HepG2 (cell line): Measurements from ENCODE around the gene FIBIN. TPM values are rescaled to one million over a fixed set of nuclear protein-coding genes. Genes with fewer than 3 reads are reported as not detected.

ENCODE experiments used
- ATAC-seq: fragments of 200-7000 bp; cut with Tn5 transposase; 3 replicates; pipeline ENCODE4 v1.9.1; 2020; ENCODE audit warnings: mild to moderate bottlenecking, moderate library complexity
- BruUV-seq: library from RNA; stranded (reverse); fragments of 400-500 nt; replicated peaks from 2 replicates; lab custom pipeline; 2021; lab: Mats Ljungman, UMichigan
- CTCF ChIA-PET: fragments of 300-600 bp; formaldehyde crosslinking; extraction: SDS; loops from one replicate; lab custom pipeline; 2021; ENCODE audit warnings: low total read pairs, inconsistent platforms, low intra/inter-chr PET ratio; lab: Yijun Ruan, JAX
- POLR2A ChIA-PET: fragments of 350-600 bp; sonication (Branson Sonifier 250); formaldehyde crosslinking; loops from one replicate; lab custom pipeline; 2020; ENCODE audit warnings: antibody characterized with exemption, inconsistent platforms; lab: Yijun Ruan, JAX
- DNase-seq: peaks from one replicate; pipeline ENCODE4 v3.0.0-alpha.2; 2015; ENCODE audit warnings: low spot score
- FAIRE-seq: peaks from 3 replicates; lab custom pipeline; 2011; peaks lifted over from hg19 to GRCh38; lab: Jason Lieb, UNC
- H2AFZ ChIP-seq: one replicate; pipeline ENCODE4 v1.6.1; 2011; ENCODE audit warnings: low read length, inconsistent platforms
- H3K27ac ChIP-seq: fragments of 300-600 bp; 3 replicates; pipeline ENCODE4 v1.8.0; 2011; ENCODE audit warnings: mixed run types, mild to moderate bottlenecking, mixed read lengths, low read length, inconsistent platforms; ENCODE audit not compliant: insufficient read depth; ENCODE audit errors: extremely low read length
- H3K27me3 ChIP-seq, 2 experiments: fragments of 200-600 bp in 1 of 2; 2 replicates in 1 of 2; 3 replicates in 1 of 2; pipeline versions ENCODE4 v1.6.0 to v1.8.0; 2011; ENCODE audit warnings: low read length in 2 of 2, mild to moderate bottlenecking in 2 of 2, moderate library complexity in 2 of 2, inconsistent platforms in 1 of 2; ENCODE audit not compliant: insufficient read depth in 2 of 2, control insufficient read depth in 1 of 2
- H3K36me3 ChIP-seq, 2 experiments: fragments of 200-600 bp in 1 of 2; replicated peaks in 1 of 2; 2 replicates in 1 of 2; 3 replicates in 1 of 2; pipeline versions ENCODE4 v1.5.1 to v1.8.0; 2011; ENCODE audit warnings: low read length in 2 of 2, inconsistent platforms in 1 of 2; ENCODE audit not compliant: insufficient read depth in 2 of 2, control insufficient read depth in 1 of 2
- H3K4me1 ChIP-seq: 2 replicates; pipeline ENCODE4 v1.5.1; 2012; ENCODE audit warnings: low read length, inconsistent platforms; ENCODE audit not compliant: insufficient read depth
- H3K4me2 ChIP-seq: 2 replicates; pipeline ENCODE4 v1.6.0; 2011; ENCODE audit warnings: low read depth, low read length, inconsistent platforms
- H3K4me3 ChIP-seq, 3 experiments: fragments of 200-600 bp in 1 of 3; sonication (generic), shearing (Covaris generic) in 1 of 3; replicated peaks in 1 of 3; 2 replicates each; pipeline ENCODE4 v1.5.1; 2011 to 2016; ENCODE audit warnings: low read length in 3 of 3, inconsistent platforms in 2 of 3, low read depth in 2 of 3, mild to moderate bottlenecking in 2 of 3, control low read depth in 1 of 3, mixed read lengths in 1 of 3; ENCODE audit not compliant: insufficient read depth in 1 of 3
- H3K79me2 ChIP-seq: one replicate; pipeline ENCODE4 v1.6.1; 2011; ENCODE audit warnings: low read length, inconsistent platforms; ENCODE audit not compliant: insufficient read depth
- H3K9ac ChIP-seq: 2 replicates; pipeline ENCODE4 v1.6.0; 2011; ENCODE audit warnings: mild to moderate bottlenecking, low read depth, low read length, inconsistent platforms; ENCODE audit not compliant: insufficient read depth
- H3K9me3 ChIP-seq: 2 replicates; pipeline ENCODE4 v1.5.1; 2012; ENCODE audit warnings: mild to moderate bottlenecking, low read length
- H4K20me1 ChIP-seq: 2 replicates; pipeline ENCODE4 v1.6.0; 2011; ENCODE audit warnings: inconsistent platforms, mild to moderate bottlenecking, low read length, moderate library complexity; ENCODE audit not compliant: insufficient read depth
- ARNT2 ChIP-seq: sonication (generic); formaldehyde crosslinking; IDR thresholded peaks from 2 replicates; pipeline ENCODE4 v1.8.0; 2022; ENCODE audit warnings: mild to moderate bottlenecking, low read depth, missing genetic modification reagents, moderate library complexity
- ATF7 ChIP-seq, 2 experiments: fragments of 450-650 bp in 1 of 2; sonication (generic) in 1 of 2; formaldehyde crosslinking in 1 of 2; IDR thresholded peaks; 2 replicates each; pipeline versions ENCODE4 v1.4.0 to v1.6.1; 2016 to 2020; ENCODE audit warnings: antibody characterized with exemption in 1 of 2, mild to moderate bottlenecking in 1 of 2, missing genetic modification reagents in 1 of 2
- CHCHD3 ChIP-seq: sonication (generic); formaldehyde crosslinking; IDR thresholded peaks from 2 replicates; pipeline ENCODE4 v1.8.0; 2022; ENCODE audit warnings: mild to moderate bottlenecking, missing genetic modification reagents, moderate library complexity
- GABPB1 ChIP-seq: IDR thresholded peaks from 2 replicates; pipeline ENCODE4 v1.6.1; 2016; ENCODE audit warnings: mild to moderate bottlenecking, missing genetic modification reagents, moderate library complexity, missing compliant biosample characterization
- HES4 ChIP-seq: sonication (generic); formaldehyde crosslinking; IDR thresholded peaks from 2 replicates; pipeline ENCODE4 v1.9.0; 2021; ENCODE audit warnings: mild to moderate bottlenecking, missing genetic modification reagents, borderline replicate concordance
- JDP2 ChIP-seq: sonication (generic); formaldehyde crosslinking; IDR thresholded peaks from 2 replicates; pipeline ENCODE4 v1.8.1; 2022; ENCODE audit warnings: missing genetic modification reagents, borderline replicate concordance
- PBX2 ChIP-seq: IDR thresholded peaks from 2 replicates; pipeline ENCODE4 v1.6.1; 2016; ENCODE audit warnings: control low read depth
- PPARG ChIP-seq: conservative IDR thresholded peaks from 2 replicates; pipeline ENCODE4 v1.6.1; 2016; ENCODE audit warnings: missing biosample characterization, missing genetic modification reagents
- RXRB ChIP-seq: IDR thresholded peaks from 2 replicates; pipeline ENCODE4 v1.6.1; 2016; ENCODE audit warnings: borderline replicate concordance, missing genetic modification reagents, missing compliant biosample characterization
- SIX4 ChIP-seq: sonication (generic); formaldehyde crosslinking; IDR thresholded peaks from 2 replicates; pipeline ENCODE4 v1.4.0; 2020; ENCODE audit warnings: missing genetic modification reagents
- SP2 ChIP-seq: sonication (generic); formaldehyde crosslinking; IDR thresholded peaks from 2 replicates; pipeline ENCODE4 v1.5.1; 2020; ENCODE audit warnings: mild to moderate bottlenecking, missing genetic modification reagents
- TRIM24 ChIP-seq: sonication (generic); formaldehyde crosslinking; IDR thresholded peaks from 2 replicates; pipeline ENCODE4 v1.8.0; 2022; ENCODE audit warnings: mild to moderate bottlenecking, missing genetic modification reagents
- ZNF160 ChIP-seq: sonication (generic); formaldehyde crosslinking; IDR thresholded peaks from 2 replicates; pipeline ENCODE4 v1.8.0; 2022; ENCODE audit warnings: mild to moderate bottlenecking, inconsistent platforms, missing genetic modification reagents
- ZNF251 ChIP-seq: sonication (generic); formaldehyde crosslinking; IDR thresholded peaks from 2 replicates; pipeline ENCODE4 v1.9.0; 2021; ENCODE audit warnings: mild to moderate bottlenecking, missing genetic modification reagents
- ZNF280D ChIP-seq: sonication (generic); formaldehyde crosslinking; IDR thresholded peaks from 2 replicates; pipeline ENCODE4 v1.5.1; 2020; ENCODE audit warnings: mild to moderate bottlenecking, missing genetic modification reagents
- ZNF652 ChIP-seq: IDR thresholded peaks from 2 replicates; pipeline ENCODE4 v1.6.1; 2016; ENCODE audit warnings: low read depth, borderline replicate concordance
- ZNF703 ChIP-seq: sonication (generic); formaldehyde crosslinking; IDR thresholded peaks from 2 replicates; pipeline ENCODE4 v1.5.1; 2020; ENCODE audit warnings: missing genetic modification reagents, mild to moderate bottlenecking, moderate library complexity, borderline replicate concordance
- ZNF784 ChIP-seq: sonication (generic); formaldehyde crosslinking; IDR thresholded peaks from 2 replicates; pipeline ENCODE4 v1.5.1; 2020; ENCODE audit warnings: missing genetic modification reagents, mild to moderate bottlenecking, borderline replicate concordance
- whole genome bisulfite sequencing: methylation state at CpG from one replicate; pipeline ENCODE4 v1.1.6; 2017; ENCODE audit warnings: low lambda C conversion rate; 5-methylcytosine and 5-hydroxymethylcytosine counted together
- in situ Hi-C: cut with HindIII; loops from 2 replicates; pipeline ENCODE4 v1.10.0; 2017; ENCODE audit warnings: low pct_unique_long_range_greater_than_20kb; ENCODE audit not compliant: extremely low pct_ligation_motif_present
- intact Hi-C: fragments of 100-400 bp; cut with micrococcal nuclease; formaldehyde crosslinking; loops from one replicate; pipeline ENCODE4 v1.10.0; 2022; ENCODE audit not compliant: unreplicated experiment
- polyA plus RNA-seq, 8 experiments: library from polyadenylated mRNA; depleted of rRNA in 3 of 8; stranded (reverse) in 7 of 8; unstranded in 1 of 8; fragments of >200 nt; fragmentation: Illumina TruSeq in 4 of 8; extraction: Trizol in 4 of 8; gene quantifications; 2 replicates each; pipeline versions ENCODE4 v1.2.1 to v1.2.3, GENCODE V29; 2011 to 2016; ENCODE audit warnings: low read depth in 4 of 8, missing spikeins in 1 of 8, mixed read lengths in 1 of 8; ENCODE audit not compliant: insufficient read depth in 1 of 8
- total RNA-seq, 5 experiments: library from RNA; depleted of rRNA; stranded (reverse); fragments of >200 nt; fragmentation: Illumina TruSeq; extraction: Trizol; gene quantifications; 2 replicates each; pipeline ENCODE4 v1.2.3, GENCODE V29; 2016; ENCODE audit warnings: low read depth in 1 of 5

The FIBIN gene
- total and polyA plus RNA-seq, 2 of the 13 experiments (the other 11 are each of a cell fraction or from before 2014, with no cell fraction given) = not detected

- FAIRE-seq = no peak
- CTCF ChIA-PET = no interaction called here
- no peak for ATAC-seq
- Histone ChIP-seq H3K4me3 (no peak overlapping the region), H3K36me3 (no peaks in the 10 kb centered on the region), H3K4me1 (no peaks in the 10 kb centered on the region), H3K27ac (no peak overlapping the region), H4K20me1 (no peaks in the 10 kb centered on the region), H3K79me2 (no peaks in the 10 kb centered on the region), H3K9ac (no peak overlapping the region), H3K4me2 (no peak overlapping the region), H2AFZ (no peak overlapping the region), H3K27me3 (no peaks in the 10 kb centered on the region; a peak in 1 of 5 replicates), H3K9me3 (no peaks in the 10 kb centered on the region)
- in situ Hi-C loops (no loop called here), intact Hi-C loops (no loop called here)
- POLR2A ChIA-PET = no interaction called here
- DNase-seq = no peak
- 4% methylated on average over 6 of the region's 6 CpGs for WGBS
- BruUV-seq = no TSS peak
- TF ChIP-seq RXRB = no peak
- no peak for TF ChIP-seq SIX4 (CRISPR knock-in tag)
- TF ChIP-seq ZNF652 (CRISPR knock-in tag) = no peak
- no peak for TF ChIP-seq ZNF703
- TF ChIP-seq ZNF160 (CRISPR knock-in tag) = no peak
- no peak for TF ChIP-seq PBX2 (CRISPR knock-in tag)
- TF ChIP-seq ARNT2 (CRISPR knock-in tag) = no peak
- no peak for TF ChIP-seq HES4 (CRISPR knock-in tag)
- no peak for TF ChIP-seq ZNF251 (CRISPR knock-in tag)
- TF ChIP-seq ZNF784 (CRISPR knock-in tag) = no peak
- TF ChIP-seq CHCHD3 (CRISPR knock-in tag) = no peak
- TF ChIP-seq TRIM24 (CRISPR knock-in tag) = no peak
- no peak for TF ChIP-seq JDP2 (CRISPR knock-in tag)
- no peak for TF ChIP-seq SP2 (CRISPR knock-in tag)
- no peak for TF ChIP-seq GABPB1 (CRISPR knock-in tag)
- no peak for TF ChIP-seq ATF7 (IDR thresholded peaks at IDR 0.05)
- TF ChIP-seq ATF7 (CRISPR knock-in tag; IDR thresholded peaks at IDR 0.05) = no peak
- TF ChIP-seq PPARG = no peak
- no peak for TF ChIP-seq ZNF280D
Observed at GRCh38 chr11:26983645-26984044, 10.3 kb upstream of the FIBIN start.
